Nephron progenitor cell (in vitro differentiated cells): ENCODE measurements around the gene CAB39L.
A peak's percentile ranks its signal among the peaks of the same experiment; 100 is the strongest.

Experiments used
- DNase-seq: peaks from one replicate; pipeline ENCODE4 v3.0.0; 2021
- H3K27ac Mint-ChIP-seq: 2 replicates; pipeline ENCODE4 v1.8.0; 2021; ENCODE audit warnings: mild to moderate bottlenecking, moderate library complexity, mixed read lengths
- H3K27me3 Mint-ChIP-seq: 2 replicates; pipeline ENCODE4 v1.8.0; 2021; ENCODE audit warnings: mild to moderate bottlenecking, low read depth, mixed read lengths; ENCODE audit not compliant: poor library complexity
- H3K36me3 Mint-ChIP-seq: 2 replicates; pipeline ENCODE4 v1.8.0; 2021; ENCODE audit warnings: low read depth, mixed read lengths
- H3K4me1 Mint-ChIP-seq: 2 replicates; pipeline ENCODE4 v1.8.0; 2021; ENCODE audit warnings: mixed read lengths
- H3K4me3 Mint-ChIP-seq: 2 replicates; pipeline ENCODE4 v1.8.0; 2021; ENCODE audit warnings: mild to moderate bottlenecking, moderate library complexity, mixed read lengths
- H3K9me3 Mint-ChIP-seq: 2 replicates; pipeline ENCODE4 v1.8.0; 2021; ENCODE audit warnings: mild to moderate bottlenecking, moderate library complexity, mixed read lengths
- TF ChIP-seq, protein P1 (sequence below): fragments of 200-600 bp; sonication (generic); IDR thresholded peaks from 2 replicates; pipeline ENCODE4 v1.5.0; 2021; ENCODE audit warnings: antibody characterized with exemption

CAB39L gene

GRCh38 chr13:49404703-49405020, 39.2 kb downstream of the CAB39L start:
- peaks cover 34% of the 10 kb centered on the region for H3K9me3 Mint-ChIP-seq
- no peak for DNase-seq
- peaks cover 6% of the 10 kb centered on the region for H3K4me1 Mint-ChIP-seq
- H3K27ac Mint-ChIP-seq: no peak overlapping the region
- no peaks in the 10 kb centered on the region for H3K27me3 Mint-ChIP-seq
- peaks cover 33% of the 10 kb centered on the region for H3K36me3 Mint-ChIP-seq
- no peak overlapping the region for H3K4me3 Mint-ChIP-seq
- TF ChIP-seq, protein P1, sequence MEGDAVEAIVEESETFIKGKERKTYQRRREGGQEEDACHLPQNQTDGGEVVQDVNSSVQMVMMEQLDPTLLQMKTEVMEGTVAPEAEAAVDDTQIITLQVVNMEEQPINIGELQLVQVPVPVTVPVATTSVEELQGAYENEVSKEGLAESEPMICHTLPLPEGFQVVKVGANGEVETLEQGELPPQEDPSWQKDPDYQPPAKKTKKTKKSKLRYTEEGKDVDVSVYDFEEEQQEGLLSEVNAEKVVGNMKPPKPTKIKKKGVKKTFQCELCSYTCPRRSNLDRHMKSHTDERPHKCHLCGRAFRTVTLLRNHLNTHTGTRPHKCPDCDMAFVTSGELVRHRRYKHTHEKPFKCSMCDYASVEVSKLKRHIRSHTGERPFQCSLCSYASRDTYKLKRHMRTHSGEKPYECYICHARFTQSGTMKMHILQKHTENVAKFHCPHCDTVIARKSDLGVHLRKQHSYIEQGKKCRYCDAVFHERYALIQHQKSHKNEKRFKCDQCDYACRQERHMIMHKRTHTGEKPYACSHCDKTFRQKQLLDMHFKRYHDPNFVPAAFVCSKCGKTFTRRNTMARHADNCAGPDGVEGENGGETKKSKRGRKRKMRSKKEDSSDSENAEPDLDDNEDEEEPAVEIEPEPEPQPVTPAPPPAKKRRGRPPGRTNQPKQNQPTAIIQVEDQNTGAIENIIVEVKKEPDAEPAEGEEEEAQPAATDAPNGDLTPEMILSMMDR: no peak

DNA sequence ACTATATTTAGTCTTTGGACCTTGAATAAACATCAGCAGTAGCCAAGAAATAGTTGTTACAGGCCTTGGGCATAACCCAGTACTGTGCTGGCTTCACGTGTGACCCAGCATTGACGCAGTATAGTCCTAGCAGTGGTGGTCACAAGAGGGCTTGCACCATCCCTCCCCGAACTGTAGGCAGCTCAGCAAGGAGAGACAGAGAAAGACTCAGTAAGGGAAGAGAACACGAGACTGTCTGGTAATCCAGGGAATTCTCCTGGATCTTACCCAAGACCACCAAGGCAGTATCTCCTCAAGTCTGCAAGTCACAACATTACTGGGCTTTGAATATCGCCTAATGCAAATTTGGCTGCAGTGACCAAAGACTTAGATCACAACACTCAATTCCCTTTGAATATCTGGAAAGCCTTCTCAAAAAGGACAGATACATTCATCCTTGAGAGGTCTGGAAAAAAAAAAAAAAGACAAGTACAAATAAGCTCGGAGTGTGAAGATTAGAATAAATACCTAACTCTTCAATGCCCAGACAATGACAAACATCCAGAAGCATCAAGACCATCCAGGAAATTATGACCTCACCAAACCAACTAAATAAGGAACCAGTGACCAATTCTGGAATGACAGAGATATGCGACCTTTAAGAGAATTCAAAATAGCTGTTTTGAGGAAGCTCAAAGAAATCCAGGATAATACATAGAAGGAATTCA, 39.7 kb downstream of the CAB39L start:
- Mint-ChIP-seq H3K4me3 (no peak overlapping the region), H3K27me3 (no peaks in the 10 kb centered on the region), H3K9me3 (peaks cover 34% of the 10 kb centered on the region), H3K27ac (no peak overlapping the region), H3K36me3 (peaks cover 33% of the 10 kb centered on the region), H3K4me1 (peaks cover 6% of the 10 kb centered on the region)
- DNase-seq: no peak
- TF ChIP-seq, protein P1: no peak

DNA sequence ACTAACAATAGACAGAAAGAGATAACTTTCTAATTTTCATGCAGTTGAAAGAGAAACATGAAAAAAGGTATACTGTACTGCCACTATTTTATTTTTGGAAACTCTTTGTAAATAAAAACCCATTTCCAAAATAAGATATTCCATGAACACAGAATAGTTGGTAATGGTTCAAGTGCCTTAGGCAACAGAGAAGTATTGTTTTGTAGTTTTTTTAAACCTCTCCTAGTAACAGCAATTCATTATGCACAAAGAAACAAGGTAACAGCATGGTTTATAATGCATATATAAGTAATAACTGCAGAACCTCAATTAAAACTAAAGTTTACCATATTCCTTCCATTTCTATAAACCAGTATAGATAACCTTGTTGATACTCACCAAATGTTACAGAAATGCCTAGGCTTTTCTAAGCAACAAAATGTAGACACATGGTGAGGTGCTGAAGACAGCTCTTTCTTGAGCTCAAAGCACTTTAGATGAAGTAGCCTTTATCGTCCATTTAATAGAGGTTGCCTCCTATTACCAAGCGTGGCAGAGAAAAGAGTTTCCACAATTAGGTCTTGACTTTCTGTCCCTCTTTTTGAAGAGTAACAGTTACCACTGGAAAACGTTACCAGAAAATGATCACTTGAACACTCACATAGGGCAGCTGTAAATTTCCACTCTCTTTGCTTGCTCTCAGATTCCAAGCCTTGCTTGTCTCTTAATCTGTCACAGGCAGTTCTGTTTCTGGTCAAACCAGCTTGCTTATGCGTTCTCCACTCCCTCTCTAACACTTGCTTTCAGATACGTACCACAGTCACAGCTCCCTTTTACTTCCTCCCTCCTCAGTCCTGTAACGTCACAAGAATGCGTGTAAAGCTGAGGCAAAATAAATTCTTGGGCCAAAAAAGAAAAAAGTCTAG, 42.9 kb downstream of the CAB39L start:
- peaks cover 6% of the 10 kb centered on the region for H3K4me1 Mint-ChIP-seq
- H3K9me3 Mint-ChIP-seq: peaks cover 27% of the 10 kb centered on the region
- no peaks in the 10 kb centered on the region for H3K27me3 Mint-ChIP-seq
- TF ChIP-seq, protein P1: no peak
- H3K36me3 Mint-ChIP-seq: peaks cover 27% of the 10 kb centered on the region
- H3K27ac Mint-ChIP-seq: peak overlapping the region; percentile 36
- DNase-seq: no peak
- no peak overlapping the region for H3K4me3 Mint-ChIP-seq

DNA sequence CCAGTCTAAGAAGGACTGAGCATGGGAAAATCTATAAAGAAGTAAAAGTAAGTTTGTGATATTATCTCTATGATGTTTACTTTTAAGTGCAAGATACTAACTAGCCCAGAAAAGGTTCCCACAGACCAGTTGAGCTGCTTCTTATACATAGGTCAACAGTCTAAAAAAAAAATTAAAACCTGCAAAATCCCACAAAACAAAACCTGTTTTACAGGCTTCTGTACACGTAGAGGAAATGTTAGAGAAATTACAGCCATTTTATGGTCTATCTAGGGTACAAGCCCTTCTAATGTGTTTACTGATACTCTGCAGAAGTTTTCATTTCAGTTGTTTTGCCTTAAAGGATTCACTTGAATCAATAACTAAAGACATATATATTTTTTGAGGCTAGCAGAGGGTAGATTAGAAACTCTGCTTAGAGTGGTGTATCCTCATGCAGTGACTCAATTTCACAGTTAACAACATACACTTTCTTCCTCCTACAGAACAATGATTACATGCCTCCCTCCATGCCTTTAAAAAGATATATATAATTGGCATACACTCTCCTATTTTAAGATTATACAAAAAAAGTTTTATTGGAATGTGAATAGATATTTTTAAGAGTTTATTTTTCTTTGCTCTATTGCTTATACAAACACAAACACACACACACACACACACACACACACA, 43.9 kb downstream of the CAB39L start:
- Mint-ChIP-seq H3K27ac (no peak overlapping the region), H3K4me3 (no peak overlapping the region), H3K36me3 (peaks cover 17% of the 10 kb centered on the region), H3K9me3 (peaks cover 17% of the 10 kb centered on the region), H3K4me1 (peaks cover 6% of the 10 kb centered on the region), H3K27me3 (no peaks in the 10 kb centered on the region)
- DNase-seq: no peak
- TF ChIP-seq, protein P1: no peak

- peaks cover 6% of the 10 kb centered on the region for H3K9me3 Mint-ChIP-seq
- H3K27ac Mint-ChIP-seq: no peak overlapping the region
- H3K36me3 Mint-ChIP-seq: peaks cover 6% of the 10 kb centered on the region
- no peaks in the 10 kb centered on the region for H3K4me1 Mint-ChIP-seq
- TF ChIP-seq, protein P1: no peak
- DNase-seq: no peak
- no peak overlapping the region for H3K4me3 Mint-ChIP-seq
- peaks cover 6% of the 10 kb centered on the region for H3K27me3 Mint-ChIP-seq
Measured at GRCh38 chr13:49395878-49396380, 47.9 kb downstream of the CAB39L start.
